Stimulated activated CD4-positive, alpha-beta T cell treated with anti-CD3 and anti-CD28 coated beads, Interleukin-2, amount 100 ng/mL, for 24 hours (primary cell): ENCODE results near the gene COBLL1.
A peak's percentile ranks its signal among the peaks of the same experiment; 100 is the strongest.

Source experiments
- DNase-seq, 2 donors: peaks; one replicate each; pipeline ENCODE4 v3.0.0-alpha.2; 2020

COBLL1 gene

GRCh38 chr2:164852086-164852485, 10.5 kb upstream of the COBLL1 start:
- no peak for DNase-seq

GRCh38 chr2:164850235-164850634, 8.6 kb upstream of the COBLL1 start:
- DNase-seq = no peak

- DNase-seq = no peak
These were observed 7.9 kb upstream of the COBLL1 start for GRCh38 chr2:164849506-164849905.

GRCh38 chr2:164847981-164848741, 6.5 kb upstream of the COBLL1 start:
- DNase-seq = no peak

GRCh38 chr2:164847291-164847690, 5.7 kb upstream of the COBLL1 start:
- no peak for DNase-seq

- DNase-seq = no peak
These were observed 4.7 kb upstream of the COBLL1 start for GRCh38 chr2:164846276-164846675.

- no peak for DNase-seq
These were observed 1.8 kb upstream of the COBLL1 start for GRCh38 chr2:164843346-164843911.

GRCh38 chr2:164842624-164842966, 972 bp upstream of the COBLL1 start:
- no peak for DNase-seq

- DNase-seq = peak in 1 of 2 donors; percentile 53
These were observed 499 bp downstream of the COBLL1 start for GRCh38 chr2:164840930-164841718.

- peak in 1 of 2 donors; percentile 3 for DNase-seq
These were observed 1.1 kb downstream of the COBLL1 start for GRCh38 chr2:164840458-164840929.

GRCh38 chr2:164839914-164840457, 1.6 kb downstream of the COBLL1 start:
- no peak for DNase-seq

GRCh38 chr2:164837807-164838206, 3.8 kb downstream of the COBLL1 start:
- DNase-seq = no peak

GRCh38 chr2:164836907-164837306, 4.7 kb downstream of the COBLL1 start:
- no peak for DNase-seq

- no peak for DNase-seq
These were observed 6.3 kb downstream of the COBLL1 start for GRCh38 chr2:164835302-164835701.

GRCh38 chr2:164831887-164832286, 9.7 kb downstream of the COBLL1 start:
- no peak for DNase-seq

GRCh38 chr2:164831180-164831579, 10.4 kb downstream of the COBLL1 start:
- no peak for DNase-seq

- no peak for DNase-seq
These were observed 15.1 kb downstream of the COBLL1 start for GRCh38 chr2:164826293-164827243.

GRCh38 chr2:164824872-164825271, 16.8 kb downstream of the COBLL1 start:
- DNase-seq = no peak

- DNase-seq = no peak
These were observed 18.5 kb downstream of the COBLL1 start for GRCh38 chr2:164823126-164823525.

GRCh38 chr2:164821338-164821737, 20.3 kb downstream of the COBLL1 start:
- no peak for DNase-seq

GRCh38 chr2:164818149-164819136, 23.2 kb downstream of the COBLL1 start:
- DNase-seq = no peak
